Caco-2 (cell line): ENCODE measurements around the gene PCBP3. TPM values are rescaled to one million over a fixed set of nuclear protein-coding genes. Genes with fewer than 3 reads are reported as not detected.

Experiments used
- BruUV-seq: library from RNA; stranded (reverse); fragments of 400-500 nt; replicated peaks from 2 replicates; lab custom pipeline; 2021; lab: Mats Ljungman, UMichigan
- CTCF ChIA-PET: fragments of 300-600 bp; sonication (Branson Sonifier 250); formaldehyde crosslinking; loops from one replicate; lab custom pipeline; 2022; ENCODE audit warnings: antibody characterized with exemption; lab: Charles Lee
- POLR2A ChIA-PET: fragments of 300-600 bp; sonication (Branson Sonifier 250); formaldehyde crosslinking; loops from one replicate; lab custom pipeline; 2022; ENCODE audit warnings: antibody characterized with exemption; lab: Charles Lee
- DNase-seq, 2 experiments: peaks; one replicate each; pipeline versions ENCODE4 v3.0.0 to v3.0.0-alpha.2; 2020 to 2022
- H3K27me3 ChIP-seq: replicated peaks from 2 replicates; pipeline ENCODE4 v1.6.0; 2011; ENCODE audit warnings: low read length; ENCODE audit not compliant: control insufficient read depth, insufficient read depth
- H3K36me3 ChIP-seq: 2 replicates; pipeline ENCODE4 v1.5.1; 2011; ENCODE audit warnings: low read length; ENCODE audit not compliant: control insufficient read depth, insufficient read depth
- H3K4me1 ChIP-seq: fragments of 250-450 bp; sonication (Bioruptor Pico); 2 replicates; pipeline ENCODE4 v1.5.1; 2020; ENCODE audit warnings: mild to moderate bottlenecking
- H3K4me3 ChIP-seq: 2 replicates; pipeline ENCODE4 v1.5.1; 2011; ENCODE audit warnings: low read depth, mild to moderate bottlenecking, control low read depth, low read length
- H3K9me3 ChIP-seq: fragments of 250-450 bp; sonication (Bioruptor Pico); 2 replicates; pipeline ENCODE4 v1.5.1; 2020; ENCODE audit warnings: mild to moderate bottlenecking, moderate library complexity
- H3K27ac Mint-ChIP-seq: one replicate; pipeline ENCODE4 v1.8.0; 2022; ENCODE audit warnings: mixed read lengths; ENCODE audit not compliant: unreplicated experiment
- H3K27me3 Mint-ChIP-seq: one replicate; pipeline ENCODE4 v1.8.0; 2022; ENCODE audit warnings: mixed read lengths; ENCODE audit not compliant: insufficient read depth, unreplicated experiment
- H3K36me3 Mint-ChIP-seq: one replicate; pipeline ENCODE4 v1.8.0; 2022; ENCODE audit warnings: mild to moderate bottlenecking, mixed read lengths; ENCODE audit not compliant: insufficient read depth, unreplicated experiment
- H3K4me1 Mint-ChIP-seq: one replicate; pipeline ENCODE4 v1.8.0; 2022; ENCODE audit warnings: low read depth, mixed read lengths; ENCODE audit not compliant: unreplicated experiment
- H3K4me3 Mint-ChIP-seq: one replicate; pipeline ENCODE4 v1.8.0; 2022; ENCODE audit warnings: mild to moderate bottlenecking, moderate library complexity, mixed read lengths; ENCODE audit not compliant: unreplicated experiment
- H3K9me3 Mint-ChIP-seq: one replicate; pipeline ENCODE4 v1.8.0; 2022; ENCODE audit warnings: mixed read lengths; ENCODE audit not compliant: unreplicated experiment
- intact Hi-C: fragments of 100-400 bp; cut with micrococcal nuclease; formaldehyde crosslinking; loops from one replicate; pipeline ENCODE4 v1.10.0; 2022; ENCODE audit not compliant: unreplicated experiment
- total RNA-seq: library from RNA; stranded (reverse); gene quantifications from 2 replicates; pipeline ENCODE4 v1.2.3, GENCODE V29; 2022
- TF ChIP-seq, protein P1 (sequence below), 2 experiments: fragments of 200-600 bp in 1 of 2; IDR thresholded peaks; 1 replicate in 1 of 2; 2 replicates in 1 of 2; pipeline versions ENCODE4 v1.5.1 to v1.8.0; 2011 to 2022; ENCODE audit warnings: antibody characterized with exemption in 1 of 2, control low read depth in 1 of 2, inconsistent platforms in 1 of 2, low read depth in 1 of 2, low read length in 1 of 2, mild to moderate bottlenecking in 1 of 2, moderate library complexity in 1 of 2; ENCODE audit not compliant: insufficient read depth in 1 of 2, severe bottlenecking in 1 of 2, unreplicated experiment in 1 of 2

Gene PCBP3
- total RNA-seq, 1 experiment from 2014 or later: 0.75 TPM

DNA sequence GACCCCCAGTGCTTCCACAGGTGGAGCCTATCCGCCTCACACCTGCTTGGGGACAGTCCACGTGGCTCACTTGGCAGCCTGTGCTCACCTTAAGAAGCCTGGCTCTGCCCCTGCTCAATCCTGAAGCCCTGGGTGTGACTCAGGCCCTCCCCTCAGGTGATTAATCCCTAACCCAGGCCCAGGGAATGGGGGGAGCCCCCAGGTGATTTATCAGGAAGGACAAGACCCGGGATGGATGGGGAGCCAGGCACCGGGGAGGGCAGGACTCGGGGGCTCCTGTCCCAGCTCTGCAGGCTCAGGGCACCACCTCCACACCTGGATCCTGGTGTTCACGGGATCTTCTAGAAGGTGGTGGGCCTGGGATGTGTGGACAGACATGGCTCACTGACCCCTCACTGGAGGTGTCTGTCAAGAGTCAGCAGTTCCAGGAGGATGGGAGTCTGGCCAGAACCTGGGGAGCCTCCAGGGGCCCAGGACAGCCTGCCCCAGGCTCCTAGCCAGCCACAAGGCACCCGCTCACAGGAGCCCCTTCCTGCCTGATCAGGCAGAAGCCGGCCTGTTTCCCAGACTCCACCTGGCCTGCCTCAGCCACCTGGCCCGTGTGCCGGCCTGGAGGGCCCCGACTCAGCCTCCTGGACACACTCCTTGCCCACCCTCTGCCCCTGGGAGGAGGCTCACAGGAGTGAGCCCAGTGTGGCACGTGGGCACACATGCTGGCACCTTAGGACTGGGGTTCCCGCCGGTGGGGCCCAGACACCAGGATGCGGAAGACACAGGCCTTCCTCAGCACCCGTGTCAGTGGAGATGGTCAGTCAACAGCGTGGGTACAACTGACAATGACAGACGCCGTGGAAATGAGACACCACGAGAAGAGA lies 299.5 kb downstream of the PCBP3 start:
- no peaks in the 10 kb centered on the region for H3K9me3 Mint-ChIP-seq
- no peaks in the 10 kb centered on the region for H3K27me3 ChIP-seq
- no peak overlapping the region for H3K4me3 Mint-ChIP-seq
- no peaks in the 10 kb centered on the region for H3K4me1 ChIP-seq
- no peak for DNase-seq
- TF ChIP-seq, protein P1, sequence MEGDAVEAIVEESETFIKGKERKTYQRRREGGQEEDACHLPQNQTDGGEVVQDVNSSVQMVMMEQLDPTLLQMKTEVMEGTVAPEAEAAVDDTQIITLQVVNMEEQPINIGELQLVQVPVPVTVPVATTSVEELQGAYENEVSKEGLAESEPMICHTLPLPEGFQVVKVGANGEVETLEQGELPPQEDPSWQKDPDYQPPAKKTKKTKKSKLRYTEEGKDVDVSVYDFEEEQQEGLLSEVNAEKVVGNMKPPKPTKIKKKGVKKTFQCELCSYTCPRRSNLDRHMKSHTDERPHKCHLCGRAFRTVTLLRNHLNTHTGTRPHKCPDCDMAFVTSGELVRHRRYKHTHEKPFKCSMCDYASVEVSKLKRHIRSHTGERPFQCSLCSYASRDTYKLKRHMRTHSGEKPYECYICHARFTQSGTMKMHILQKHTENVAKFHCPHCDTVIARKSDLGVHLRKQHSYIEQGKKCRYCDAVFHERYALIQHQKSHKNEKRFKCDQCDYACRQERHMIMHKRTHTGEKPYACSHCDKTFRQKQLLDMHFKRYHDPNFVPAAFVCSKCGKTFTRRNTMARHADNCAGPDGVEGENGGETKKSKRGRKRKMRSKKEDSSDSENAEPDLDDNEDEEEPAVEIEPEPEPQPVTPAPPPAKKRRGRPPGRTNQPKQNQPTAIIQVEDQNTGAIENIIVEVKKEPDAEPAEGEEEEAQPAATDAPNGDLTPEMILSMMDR (IDR thresholded peaks at IDR 0.05; ENCODE audit: insufficient read depth in 1 of 2, low read depth in 1 of 2, low read length in 1 of 2, severe bottlenecking in 1 of 2, unreplicated experiment in 1 of 2): no peak
- H3K36me3 ChIP-seq: no peaks in the 10 kb centered on the region
- no peak overlapping the region for H3K27ac Mint-ChIP-seq
- no peaks in the 10 kb centered on the region for H3K4me1 Mint-ChIP-seq
- ChIA-PET POLR2A (no interaction called here), CTCF (no interaction called here)
- no peaks in the 10 kb centered on the region for H3K27me3 Mint-ChIP-seq
- H3K36me3 Mint-ChIP-seq: no peaks in the 10 kb centered on the region
- H3K4me3 ChIP-seq: no peak overlapping the region
- no TSS peak for BruUV-seq
- no peaks in the 10 kb centered on the region for H3K9me3 ChIP-seq
- intact Hi-C loops: no loop called here

DNA sequence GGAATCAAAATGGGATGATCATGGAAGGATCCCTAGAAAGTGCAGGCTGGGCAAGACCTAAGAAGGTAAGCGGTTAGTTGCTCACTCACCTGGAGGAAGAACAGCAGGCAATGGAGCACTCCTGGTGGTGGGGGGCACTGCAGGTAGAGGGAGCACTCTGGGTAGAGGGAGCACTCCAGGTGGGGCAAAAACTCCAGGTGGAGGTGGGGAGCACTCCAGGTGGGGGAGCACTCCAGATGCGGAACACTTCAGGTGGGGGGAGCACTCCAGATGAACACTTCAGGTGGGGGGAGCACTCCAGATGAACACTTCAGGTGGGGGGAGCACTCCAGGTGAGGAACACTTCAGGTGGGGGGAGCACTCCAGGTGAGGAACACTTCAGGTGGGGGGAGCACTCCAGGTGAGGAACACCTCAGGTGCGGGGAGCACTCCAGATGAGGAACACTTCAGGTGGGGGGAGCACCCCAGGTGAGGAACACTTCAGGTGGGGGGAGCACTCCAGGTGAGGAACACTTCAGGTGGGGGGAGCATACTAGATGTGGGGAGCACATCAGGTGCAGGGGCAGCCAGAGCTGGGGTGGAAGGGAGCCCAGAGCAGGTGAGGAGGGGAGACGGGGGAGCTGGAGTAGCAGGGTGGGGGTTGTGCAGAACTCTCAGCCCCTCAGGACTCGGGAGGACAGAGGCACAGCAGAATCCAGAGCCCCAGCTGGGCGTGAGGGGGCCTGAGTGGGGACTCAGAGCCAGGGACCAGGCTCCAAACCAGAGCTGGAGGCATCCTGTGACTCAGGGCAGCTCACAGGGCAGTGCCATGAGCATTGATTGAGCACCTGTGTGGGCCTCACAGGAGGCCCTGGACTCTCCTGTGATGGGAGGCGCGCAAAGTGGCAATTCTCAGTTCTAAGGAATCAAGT lies 300.4 kb downstream of the PCBP3 start:
- no peak overlapping the region for H3K4me3 Mint-ChIP-seq
- H3K27ac Mint-ChIP-seq: no peak overlapping the region
- Histone ChIP-seq H3K9me3 (no peaks in the 10 kb centered on the region), H3K36me3 (no peaks in the 10 kb centered on the region), H3K27me3 (no peaks in the 10 kb centered on the region), H3K4me1 (peaks cover 2% of the 10 kb centered on the region; the same call in 1 of the 2 replicates), H3K4me3 (no peak overlapping the region)
- DNase-seq: no peak
- CTCF ChIA-PET: no interaction called here
- no peaks in the 10 kb centered on the region for H3K36me3 Mint-ChIP-seq
- TF ChIP-seq, protein P1 (IDR thresholded peaks at IDR 0.05; ENCODE audit: insufficient read depth in 1 of 2, low read depth in 1 of 2, low read length in 1 of 2, severe bottlenecking in 1 of 2, unreplicated experiment in 1 of 2): no peak
- H3K27me3 Mint-ChIP-seq: no peaks in the 10 kb centered on the region
- H3K4me1 Mint-ChIP-seq: no peaks in the 10 kb centered on the region
- POLR2A ChIA-PET: no interaction called here
- no TSS peak for BruUV-seq
- intact Hi-C loops: no loop called here
- H3K9me3 Mint-ChIP-seq: no peaks in the 10 kb centered on the region

DNA sequence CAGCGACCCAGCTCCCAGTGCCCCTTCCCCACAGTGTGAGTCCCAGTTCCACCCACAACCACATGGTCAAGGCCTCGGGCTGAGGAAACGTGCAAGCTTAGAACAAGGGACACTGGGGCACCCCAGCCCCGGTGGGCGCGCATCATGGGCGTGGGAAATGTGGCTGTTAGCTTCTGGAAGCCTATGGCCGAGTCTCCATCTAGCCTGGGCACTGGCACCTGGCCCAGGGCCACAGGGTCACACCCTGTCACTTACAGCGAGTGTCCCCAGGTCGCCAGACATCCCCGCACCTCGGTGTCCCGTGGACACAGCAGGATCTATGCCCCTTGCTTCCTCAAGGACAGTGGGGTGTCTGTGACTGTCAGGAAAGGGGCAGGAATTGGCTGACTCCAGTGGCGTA lies 301.1 kb downstream of the PCBP3 start:
- no peak overlapping the region for H3K27ac Mint-ChIP-seq
- H3K4me1 Mint-ChIP-seq: no peaks in the 10 kb centered on the region
- H3K27me3 Mint-ChIP-seq: no peaks in the 10 kb centered on the region
- no peak overlapping the region for H3K4me3 ChIP-seq
- ChIA-PET POLR2A (no interaction called here), CTCF (no interaction called here)
- TF ChIP-seq, protein P1 (IDR thresholded peaks at IDR 0.05; ENCODE audit: insufficient read depth in 1 of 2, low read depth in 1 of 2, low read length in 1 of 2, severe bottlenecking in 1 of 2, unreplicated experiment in 1 of 2): no peak
- DNase-seq: no peak
- no peaks in the 10 kb centered on the region for H3K36me3 Mint-ChIP-seq
- H3K9me3 ChIP-seq: no peaks in the 10 kb centered on the region
- no TSS peak for BruUV-seq
- H3K9me3 Mint-ChIP-seq: no peaks in the 10 kb centered on the region
- H3K27me3 ChIP-seq: no peaks in the 10 kb centered on the region
- no peak overlapping the region for H3K4me3 Mint-ChIP-seq
- intact Hi-C loops: no loop called here
- no peaks in the 10 kb centered on the region for H3K36me3 ChIP-seq
- H3K4me1 ChIP-seq: peaks cover 3% of the 10 kb centered on the region; the same call in 1 of the 2 replicates
